ENCODE measurements around the gene CENPC. TPM values are rescaled to one million over a fixed set of nuclear protein-coding genes. Genes with fewer than 3 reads are reported as not detected.
"Not testable (repeated sequence)": the region's sequence is repeated elsewhere in the genome, so short reads cannot be mapped to it uniquely, and the experiment has no call there.

The CENPC gene
- polyA plus RNA-seq, 4 donors: 23.3 to 36.0 (median 27.3) TPM

GRCh38 chr4:67480810-67481209 lies 64.5 kb downstream of the CENPC start:
- DNase-seq (ENCODE audit: low read depth in 4 of 4, low spot score in 2 of 4): no peak

DNA sequence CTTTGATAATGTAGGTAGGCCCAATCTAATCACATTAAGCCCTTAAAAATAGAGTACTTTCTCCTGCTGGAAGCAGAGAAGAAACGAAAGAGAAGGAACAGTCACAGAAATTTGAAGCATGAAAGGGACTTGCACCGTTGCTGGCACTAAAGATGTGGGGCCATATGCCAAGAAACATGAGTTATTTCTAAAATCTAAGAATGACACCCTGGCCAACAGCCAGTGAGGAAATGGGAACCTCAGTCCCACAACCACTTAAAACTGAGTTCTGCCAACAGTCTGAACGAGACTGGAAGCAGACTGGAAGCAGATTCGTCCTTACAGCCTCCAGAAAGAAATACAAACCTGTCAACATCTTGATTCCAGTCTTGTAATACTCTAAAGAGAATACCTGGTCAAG lies 70.1 kb downstream of the CENPC start:
- DNase-seq (ENCODE audit: low read depth in 4 of 4, low spot score in 2 of 4): no peak

DNA sequence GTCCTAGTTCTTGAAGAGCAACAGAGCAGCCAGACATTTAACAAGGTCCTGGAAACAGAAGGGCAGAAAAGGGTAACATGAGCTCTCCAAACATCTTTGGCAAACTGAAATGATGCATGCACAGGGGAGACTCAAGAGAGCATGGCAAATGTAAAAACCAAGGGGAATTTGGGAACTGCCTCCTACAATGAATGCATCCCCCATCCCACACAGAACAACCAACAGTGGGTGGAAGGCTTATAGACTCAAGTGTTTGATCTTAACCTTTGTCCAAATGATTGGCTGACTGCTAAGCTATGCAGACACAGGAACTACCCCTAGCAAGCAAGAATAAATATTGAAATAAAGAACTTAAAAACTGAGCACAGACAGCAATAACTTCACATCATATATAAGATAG lies 74.4 kb downstream of the CENPC start:
- DNase-seq (ENCODE audit: low read depth in 4 of 4, low spot score in 2 of 4): no peak

DNA sequence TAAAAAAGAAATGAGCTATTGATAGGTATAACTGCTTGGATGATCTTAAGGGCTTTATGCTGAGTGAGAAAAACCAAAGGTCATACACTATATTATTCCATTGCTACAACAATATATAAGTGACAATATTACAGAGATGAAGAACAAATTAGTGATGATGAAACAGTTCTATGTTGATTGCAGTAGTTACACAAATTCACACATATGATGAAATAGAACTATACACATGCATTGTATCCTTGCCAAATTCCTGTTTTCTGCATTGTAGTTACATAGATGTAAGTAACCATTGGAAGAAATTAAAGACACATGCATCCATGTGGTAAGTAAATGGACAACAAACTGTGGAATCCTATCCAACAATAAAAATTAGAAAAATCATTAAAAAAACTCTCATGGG lies 76.5 kb downstream of the CENPC start:
- no peak for DNase-seq (ENCODE audit: low read depth in 4 of 4, low spot score in 2 of 4)

DNA sequence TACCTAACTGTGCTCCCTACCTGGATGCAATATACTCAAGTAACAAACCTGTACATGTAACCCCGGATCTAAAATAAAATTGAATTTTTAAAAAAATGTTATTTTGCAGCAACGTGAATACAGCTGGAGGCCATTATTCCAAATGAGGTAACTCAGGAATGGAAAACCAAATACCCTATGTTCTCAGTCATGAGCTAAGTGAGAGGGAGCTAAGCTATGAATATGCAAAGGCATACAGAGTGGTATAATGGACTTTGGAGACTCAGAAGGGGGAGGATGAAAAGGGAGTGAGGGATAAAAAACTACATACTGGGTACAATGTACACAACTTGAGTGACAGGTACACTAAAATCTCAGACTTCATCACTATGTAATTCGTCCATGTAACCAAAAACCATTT lies 78.6 kb downstream of the CENPC start:
- DNase-seq (ENCODE audit: low read depth in 4 of 4, low spot score in 2 of 4): no peak

DNA sequence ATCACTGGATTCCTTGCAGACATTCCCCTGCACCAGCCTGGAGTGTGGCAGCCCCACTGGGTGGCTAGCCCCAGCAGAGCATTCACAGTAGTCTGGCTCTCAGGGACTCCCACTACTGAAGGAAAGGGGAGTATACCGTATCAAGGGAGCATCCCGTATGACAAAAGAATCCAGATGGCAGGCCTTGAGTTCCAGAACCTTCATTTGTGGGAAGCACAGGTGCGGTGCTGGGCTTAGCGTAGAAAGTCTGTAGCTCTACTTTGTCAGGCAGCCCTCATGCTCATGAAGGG lies 79.6 kb downstream of the CENPC start:
- DNase-seq (ENCODE audit: low read depth in 4 of 4, low spot score in 2 of 4): no peak

DNA sequence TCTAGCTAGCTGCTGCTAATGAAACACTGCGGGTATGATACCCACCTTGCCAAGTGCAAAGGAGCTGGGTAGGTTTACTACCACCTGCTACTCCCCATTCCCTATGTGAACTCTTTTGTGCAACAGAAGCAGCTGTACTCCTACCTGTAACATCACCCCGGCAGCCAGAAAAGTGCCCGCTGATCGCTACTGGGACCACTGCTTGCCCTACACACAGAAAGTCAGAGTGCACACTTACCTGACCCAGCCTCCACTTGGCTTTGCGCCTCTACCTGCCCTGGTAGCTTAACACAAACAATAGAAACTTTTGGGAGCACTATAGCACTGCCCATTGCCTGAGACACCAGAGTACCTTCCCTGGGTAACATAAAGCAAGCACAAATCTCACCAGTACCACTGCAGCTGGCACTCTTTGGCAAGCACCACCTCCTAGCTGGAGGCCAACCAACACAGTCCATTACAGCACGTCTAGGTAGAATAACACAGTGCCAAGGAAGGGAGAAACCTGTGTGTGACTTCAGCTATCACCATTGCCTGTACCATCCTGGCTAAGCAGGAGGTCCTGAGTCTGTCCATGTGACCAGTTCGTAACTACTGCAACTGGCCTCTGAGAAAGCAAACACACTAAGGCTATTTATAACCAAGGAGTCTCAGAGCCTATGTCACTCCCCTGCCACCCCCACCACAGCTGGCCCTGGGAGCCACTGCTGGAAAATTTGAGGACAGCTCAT lies 80.1 kb downstream of the CENPC start:
- DNase-seq (ENCODE audit: low read depth in 4 of 4, low spot score in 2 of 4): no peak

DNA sequence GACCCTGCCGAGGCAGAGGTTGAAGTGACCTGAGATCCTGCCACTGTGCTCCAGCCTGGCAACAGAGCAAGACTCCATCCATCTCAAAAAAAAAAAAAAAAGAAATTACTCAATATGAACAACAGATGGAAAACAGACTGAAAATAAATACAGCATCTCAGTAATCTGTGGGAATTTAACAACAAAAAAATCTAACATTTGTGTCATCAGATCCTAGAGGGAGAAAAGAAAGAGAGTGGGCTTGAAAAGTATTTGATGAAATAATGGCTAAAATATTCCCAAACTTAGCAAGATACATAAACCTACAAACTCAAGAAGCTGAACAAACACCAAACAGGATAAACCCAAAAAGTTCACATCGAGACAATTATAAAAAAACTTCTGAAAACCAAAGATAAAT lies 84.7 kb downstream of the CENPC start:
- DNase-seq (ENCODE audit: low read depth in 4 of 4, low spot score in 2 of 4): no peak

DNA sequence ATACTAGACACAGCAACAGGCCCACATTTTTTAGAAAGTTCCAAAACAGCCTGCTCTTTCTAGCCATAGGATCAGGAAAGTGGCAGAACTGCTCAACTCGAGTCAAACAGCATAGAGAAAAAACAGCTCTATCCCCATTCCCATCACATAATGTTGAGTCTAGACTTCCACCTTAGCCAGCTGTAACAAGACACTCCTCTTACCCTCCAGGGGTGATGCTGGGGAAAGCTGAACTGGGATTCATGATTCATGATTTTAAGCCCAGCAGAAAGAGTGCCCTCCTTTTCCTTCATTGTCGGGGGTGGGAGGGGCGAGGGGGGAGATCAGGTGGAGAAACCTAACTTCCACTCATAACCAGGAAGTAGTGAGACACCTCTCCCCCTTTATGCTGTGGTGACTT lies 86.1 kb downstream of the CENPC start:
- DNase-seq (ENCODE audit: low read depth in 4 of 4, low spot score in 2 of 4): no peak

DNA sequence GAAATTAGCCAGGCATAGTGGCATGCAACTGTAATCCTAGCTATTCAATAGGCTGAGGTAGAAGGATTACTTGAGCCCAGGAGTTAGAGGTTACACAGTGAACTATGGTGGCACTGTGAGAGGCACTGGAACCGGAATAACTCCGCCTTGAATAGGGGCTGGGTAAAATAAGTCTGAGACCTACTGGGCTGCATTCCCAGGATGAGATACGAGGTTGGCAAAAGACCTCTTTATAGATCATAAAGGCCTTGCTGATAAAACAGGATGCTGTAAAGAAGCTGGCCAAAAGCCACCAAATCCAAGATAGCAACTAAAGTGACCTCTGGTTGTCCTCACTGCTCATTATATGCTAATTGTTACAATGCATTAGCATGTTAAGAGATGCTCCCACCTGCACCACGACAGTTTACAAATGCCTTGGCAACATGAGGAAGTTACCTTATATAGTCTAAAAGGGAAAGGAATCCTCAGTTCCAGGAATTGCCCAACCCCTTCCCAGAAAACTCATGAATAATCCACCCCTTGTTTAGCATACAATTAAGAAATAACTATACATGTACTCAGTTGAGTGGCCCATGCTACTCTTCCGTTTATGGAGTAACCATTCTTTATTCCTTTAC lies 88.6 kb downstream of the CENPC start:
- DNase-seq (ENCODE audit: low read depth in 4 of 4, low spot score in 2 of 4): no peak

DNA sequence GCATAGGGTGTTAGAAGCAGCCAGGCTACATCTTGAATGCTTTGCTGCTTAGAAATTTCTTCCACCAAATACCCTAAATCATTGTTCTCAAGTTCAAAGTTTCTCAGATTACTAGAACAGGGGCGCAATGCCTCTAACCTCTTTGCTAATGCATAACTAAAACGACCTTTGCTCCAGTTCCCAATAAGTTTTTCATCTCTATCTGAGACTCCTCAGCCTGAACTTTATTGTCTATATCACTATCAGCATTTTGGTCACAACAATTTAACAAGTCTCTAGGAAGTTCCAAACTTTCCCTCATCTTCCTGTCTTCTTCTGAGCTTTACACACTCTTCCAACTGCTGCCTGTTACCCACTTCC lies 92.5 kb downstream of the CENPC start:
- DNase-seq (ENCODE audit: low read depth in 4 of 4, low spot score in 2 of 4): not testable (repeated sequence)

- DNase-seq (ENCODE audit: low read depth in 4 of 4, low spot score in 2 of 4): no peak
Measured at GRCh38 chr4:67452100-67452845, 93.0 kb downstream of the CENPC start.

DNA sequence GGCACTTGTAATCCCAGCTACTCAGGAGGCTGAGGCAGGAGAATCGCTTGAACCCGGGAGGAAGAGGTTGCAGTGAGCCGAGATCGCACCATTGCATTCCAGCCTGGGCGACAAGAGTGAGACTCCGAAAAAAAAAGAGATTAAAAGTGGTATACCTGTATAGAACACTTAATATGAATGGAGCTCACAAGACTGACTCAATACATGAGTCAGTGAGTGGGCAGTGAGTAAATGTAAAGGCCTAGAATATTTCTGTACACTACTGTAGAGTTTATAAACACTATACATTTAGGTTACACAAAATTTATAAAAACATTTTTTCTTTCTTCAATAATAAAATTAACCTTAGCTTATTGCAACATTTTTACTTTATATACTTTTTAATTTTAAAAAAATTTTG lies 93.8 kb downstream of the CENPC start:
- DNase-seq (ENCODE audit: low read depth in 4 of 4, low spot score in 2 of 4): no peak

DNA sequence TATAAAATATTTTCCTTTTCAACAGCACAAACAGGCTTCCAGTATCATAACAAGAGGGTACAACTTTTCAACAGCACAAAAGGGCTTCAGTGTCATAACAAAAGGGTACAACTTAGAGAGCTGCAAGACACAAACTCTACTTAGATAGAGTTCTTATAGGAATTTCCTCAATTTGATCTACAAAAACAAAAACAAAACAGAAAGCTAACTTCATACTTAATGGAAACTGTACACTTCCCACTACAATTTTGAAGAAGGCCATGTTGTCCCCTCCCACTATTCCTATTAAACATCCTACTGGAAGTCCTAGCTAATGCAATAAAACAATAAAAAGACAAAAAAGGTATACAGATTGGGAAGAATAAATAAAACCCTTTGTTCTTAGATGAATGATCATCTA lies 96.7 kb downstream of the CENPC start:
- no peak for DNase-seq (ENCODE audit: low read depth in 4 of 4, low spot score in 2 of 4)

GRCh38 chr4:67447873-67448272 lies 97.4 kb downstream of the CENPC start:
- no peak for DNase-seq (ENCODE audit: low read depth in 4 of 4, low spot score in 2 of 4)

- DNase-seq (ENCODE audit: low read depth in 4 of 4, low spot score in 2 of 4): no peak
Measured at GRCh38 chr4:67446811-67447210, 98.5 kb downstream of the CENPC start.

GRCh38 chr4:67445881-67446280 lies 99.4 kb downstream of the CENPC start:
- not testable (repeated sequence) for DNase-seq (ENCODE audit: low read depth in 4 of 4, low spot score in 2 of 4)

- DNase-seq (ENCODE audit: low read depth in 4 of 4, low spot score in 2 of 4): no peak
Measured at GRCh38 chr4:67438975-67439374, 106.3 kb downstream of the CENPC start.

DNA sequence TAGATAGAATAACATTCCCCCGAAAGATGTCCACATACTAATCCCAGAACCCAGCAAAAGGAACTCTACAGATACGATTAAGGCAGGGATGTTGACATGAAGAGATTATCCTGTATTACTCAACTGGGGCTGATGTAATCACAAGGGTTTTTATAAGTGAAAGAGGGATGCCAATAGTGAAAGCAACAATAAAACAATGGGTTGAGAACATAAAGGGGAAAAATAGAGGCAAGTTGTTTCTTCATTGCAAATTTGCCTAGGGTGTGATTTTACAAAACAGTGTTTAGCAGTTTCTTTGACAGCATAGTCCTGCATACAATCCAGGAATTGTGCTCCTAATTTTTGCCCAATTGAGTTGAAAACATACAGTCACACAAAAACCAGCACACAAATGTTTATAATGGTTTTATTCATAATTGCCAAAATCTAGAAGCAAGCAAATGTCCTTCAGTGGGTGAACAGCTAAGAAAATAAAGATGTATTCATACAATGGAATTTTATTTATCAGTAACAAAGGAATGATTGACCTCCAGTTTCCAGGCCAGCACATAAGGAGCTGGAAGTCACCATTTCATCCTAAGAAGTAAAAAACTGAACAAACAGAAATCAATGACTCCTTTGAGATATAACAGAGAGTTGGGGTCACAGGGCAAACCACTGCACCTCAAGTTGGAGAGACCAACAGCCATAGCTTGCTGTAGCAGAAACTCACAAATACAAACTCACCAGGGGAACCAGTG lies 107.2 kb downstream of the CENPC start:
- DNase-seq (ENCODE audit: low read depth in 4 of 4, low spot score in 2 of 4): no peak

- DNase-seq (ENCODE audit: low read depth in 4 of 4, low spot score in 2 of 4): no peak
Measured at GRCh38 chr4:67436742-67437141, 108.6 kb downstream of the CENPC start.

DNA sequence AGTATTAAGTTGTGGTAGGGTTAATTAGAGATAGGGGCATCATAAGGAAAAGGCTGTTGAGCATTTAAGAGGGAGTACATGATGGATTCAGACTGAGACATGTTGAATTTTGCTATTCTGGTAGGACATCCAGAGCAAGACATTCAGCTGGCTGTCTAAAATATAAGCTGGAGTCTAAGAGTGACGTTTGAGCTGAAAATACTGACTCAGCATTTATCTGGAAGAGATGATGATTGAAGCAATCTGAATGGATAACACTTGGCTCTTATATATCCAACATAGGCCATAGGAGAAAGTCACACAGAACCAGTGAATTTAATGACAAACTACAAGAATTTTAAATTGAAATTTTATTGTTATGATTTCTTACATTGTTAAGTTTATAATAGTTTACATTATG lies 114.3 kb downstream of the CENPC start:
- no peak for DNase-seq (ENCODE audit: low read depth in 4 of 4, low spot score in 2 of 4)

GRCh38 chr4:67428819-67429218 lies 116.5 kb downstream of the CENPC start:
- no peak for DNase-seq (ENCODE audit: low read depth in 4 of 4, low spot score in 2 of 4)
